ENCODE results near the gene CEP164.
"Not testable (repeated sequence)": the region's sequence is repeated elsewhere in the genome, so short reads cannot be mapped to it uniquely, and the experiment has no call there.

CEP164 gene

GRCh38 chr11:117449111-117449693 lies 121.5 kb downstream of the CEP164 start:
- Histone ChIP-seq H3K79me2 (ENCODE audit: low read length) (no peaks in the 10 kb centered on the region), H3K27ac (ENCODE audit: low read length) (no peak overlapping the region), H2AFZ (ENCODE audit: low read depth, low read length) (no peak overlapping the region), H3K9me3 (ENCODE audit: insufficient read depth, low read length) (peaks cover under 1% of the 10 kb centered on the region), H3K36me3 (replicated peaks; ENCODE audit: low read depth, low read length) (peaks cover 3% of the 10 kb centered on the region), H3K4me1 (ENCODE audit: low read length) (peaks cover 14% of the 10 kb centered on the region), H3K9ac (ENCODE audit: low read length) (no peak overlapping the region), H3K27me3 (ENCODE audit: low read depth, low read length) (no peaks in the 10 kb centered on the region), H3K4me3 (ENCODE audit: low read length) (no peak overlapping the region), H4K20me1 (ENCODE audit: insufficient read depth, low read length) (no peaks in the 10 kb centered on the region), H3K4me2 (ENCODE audit: low read length) (no peak overlapping the region)
- no peak for TF ChIP-seq EZH2phosphoT487 (IDR thresholded peaks at IDR 0.05; ENCODE audit: low read depth)

GRCh38 chr11:117453886-117454563 lies 126.4 kb downstream of the CEP164 start:
- no peak overlapping the region for H3K9ac ChIP-seq (ENCODE audit: low read length)
- peaks cover 55% of the 10 kb centered on the region for H3K4me1 ChIP-seq (ENCODE audit: low read length)
- H3K4me2 ChIP-seq (ENCODE audit: low read length), result no peak overlapping the region
- no peaks in the 10 kb centered on the region for H3K79me2 ChIP-seq (ENCODE audit: low read length)
- H3K9me3 ChIP-seq (ENCODE audit: insufficient read depth, low read length), result peaks cover 11% of the 10 kb centered on the region
- no peak overlapping the region for H2AFZ ChIP-seq (ENCODE audit: low read depth, low read length)
- H3K27ac ChIP-seq (ENCODE audit: low read length), result no peak overlapping the region
- H4K20me1 ChIP-seq (ENCODE audit: insufficient read depth, low read length), result no peaks in the 10 kb centered on the region
- no peak overlapping the region for H3K4me3 ChIP-seq (ENCODE audit: low read length)
- no peaks in the 10 kb centered on the region for H3K27me3 ChIP-seq (ENCODE audit: low read depth, low read length)
- peaks cover 20% of the 10 kb centered on the region for H3K36me3 ChIP-seq (replicated peaks; ENCODE audit: low read depth, low read length)
- no peak for TF ChIP-seq EZH2phosphoT487 (IDR thresholded peaks at IDR 0.05; ENCODE audit: low read depth)
- TF ChIP-seq CTCF (IDR thresholded peaks at IDR 0.05; ENCODE audit: low read depth, low read length), result no peak

- no peaks in the 10 kb centered on the region for H3K27me3 ChIP-seq (ENCODE audit: low read depth, low read length)
- H3K9ac ChIP-seq (ENCODE audit: low read length), result peak overlapping the region; percentile 66; the same call in 1 of the 2 replicates
- no peak overlapping the region for H3K4me3 ChIP-seq (ENCODE audit: low read length)
- no peak overlapping the region for H3K4me2 ChIP-seq (ENCODE audit: low read length)
- peak overlapping the region; percentile 94 for H3K27ac ChIP-seq (ENCODE audit: low read length)
- H4K20me1 ChIP-seq (ENCODE audit: insufficient read depth, low read length), result no peaks in the 10 kb centered on the region
- peaks cover 11% of the 10 kb centered on the region for H3K9me3 ChIP-seq (ENCODE audit: insufficient read depth, low read length)
- peaks cover 20% of the 10 kb centered on the region for H3K36me3 ChIP-seq (replicated peaks; ENCODE audit: low read depth, low read length)
- no peak overlapping the region for H2AFZ ChIP-seq (ENCODE audit: low read depth, low read length)
- H3K79me2 ChIP-seq (ENCODE audit: low read length), result no peaks in the 10 kb centered on the region
- H3K4me1 ChIP-seq (ENCODE audit: low read length), result peaks cover 60% of the 10 kb centered on the region
- no peak for TF ChIP-seq CTCF (IDR thresholded peaks at IDR 0.05; ENCODE audit: low read depth, low read length)
- TF ChIP-seq EZH2phosphoT487 (IDR thresholded peaks at IDR 0.05; ENCODE audit: low read depth), result no peak
Measured at GRCh38 chr11:117454564-117454917, 126.9 kb downstream of the CEP164 start.

GRCh38 chr11:117456027-117456720 lies 128.5 kb downstream of the CEP164 start:
- Histone ChIP-seq H4K20me1 (ENCODE audit: insufficient read depth, low read length) (no peaks in the 10 kb centered on the region), H3K9ac (ENCODE audit: low read length) (peak overlapping the region; percentile 66), H3K4me2 (ENCODE audit: low read length) (peak overlapping the region; percentile 49), H3K79me2 (ENCODE audit: low read length) (no peaks in the 10 kb centered on the region), H3K9me3 (ENCODE audit: insufficient read depth, low read length) (peaks cover 11% of the 10 kb centered on the region), H3K27me3 (ENCODE audit: low read depth, low read length) (no peaks in the 10 kb centered on the region), H3K36me3 (replicated peaks; ENCODE audit: low read depth, low read length) (peaks cover 20% of the 10 kb centered on the region), H2AFZ (ENCODE audit: low read depth, low read length) (no peak overlapping the region), H3K4me3 (ENCODE audit: low read length) (peak overlapping the region; percentile 29), H3K27ac (ENCODE audit: low read length) (peak overlapping the region; percentile 94), H3K4me1 (ENCODE audit: low read length) (peaks cover 70% of the 10 kb centered on the region)
- no peak for TF ChIP-seq CTCF (IDR thresholded peaks at IDR 0.05; ENCODE audit: low read depth, low read length)
- no peak for TF ChIP-seq EZH2phosphoT487 (IDR thresholded peaks at IDR 0.05; ENCODE audit: low read depth)

- not testable (repeated sequence) for H2AFZ ChIP-seq (ENCODE audit: low read depth, low read length); H4K20me1 ChIP-seq (ENCODE audit: insufficient read depth, low read length); H3K27me3 ChIP-seq (ENCODE audit: low read depth, low read length); H3K79me2 ChIP-seq (ENCODE audit: low read length)
- Histone ChIP-seq H3K4me3 (ENCODE audit: low read length) (peak overlapping the region; percentile 67; the same call in 1 of the 2 replicates), H3K27ac (ENCODE audit: low read length) (peak overlapping the region; percentile 94), H3K36me3 (replicated peaks; ENCODE audit: low read depth, low read length) (peaks cover 20% of the 10 kb centered on the region), H3K9me3 (ENCODE audit: insufficient read depth, low read length) (peaks cover 11% of the 10 kb centered on the region), H3K4me1 (ENCODE audit: low read length) (peaks cover 72% of the 10 kb centered on the region), H3K9ac (ENCODE audit: low read length) (peak overlapping the region; percentile 91; the same call in 1 of the 2 replicates), H3K4me2 (ENCODE audit: low read length) (peak overlapping the region; percentile 90)
Measured at GRCh38 chr11:117456721-117457029, 129.0 kb downstream of the CEP164 start.

Data from OCI-LY3 (cell line).